Measurements from ENCODE around the gene AP1AR. TPM values are rescaled to one million over a fixed set of nuclear protein-coding genes. Genes with fewer than 3 reads are reported as not detected.

The AP1AR gene
- total and polyA plus RNA-seq, 2 of the 8 experiments (the other 6 are each of a cell fraction or from before 2014, with no cell fraction given), result 5.3 to 27.7 TPM

DNA sequence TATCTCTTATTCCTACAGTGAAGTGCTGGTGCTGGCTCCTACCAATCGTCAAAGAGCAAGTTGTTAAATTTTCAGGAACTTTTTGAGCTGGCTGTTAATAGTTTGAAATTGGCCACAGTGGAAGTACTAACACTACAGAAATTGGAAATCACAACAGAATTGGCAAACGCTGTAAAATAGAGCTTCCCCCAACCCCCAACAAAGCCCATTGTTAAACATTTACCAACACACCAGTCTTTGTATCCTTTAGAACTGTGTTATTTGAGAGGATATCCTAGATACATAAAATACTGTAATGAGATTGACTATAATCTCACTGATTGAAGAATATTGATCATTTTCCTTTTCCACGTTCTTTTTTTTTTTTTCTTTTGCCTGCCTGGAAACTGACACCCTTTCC lies 49.0 kb upstream of the AP1AR start:
- no peak overlapping the region for H2BK5ac ChIP-seq (ENCODE audit: low read depth, low read length)
- H3K4me3 ChIP-seq (ENCODE audit: extremely low read depth in 1 of 4, insufficient read depth in 2 of 4, low read depth in 3 of 4, low read length in 4 of 4), result no peak overlapping the region
- CTCF ChIA-PET (ENCODE audit: partially characterized antibody), result interaction anchor here (0.6 to 1.2 kb wide), 4 partner anchors 81 to 102 kb away, joined by 3 read pairs; no protein-coding TSS in a partner anchor

More for the DNA sequence above, 49.0 kb upstream of the AP1AR start:
- no peak overlapping the region for H3K9ac ChIP-seq (replicated peaks in 1 of 4; ENCODE audit: extremely low read depth in 1 of 4, low read depth in 3 of 4, low read length in 3 of 4)
- 0 out of 2 replicates have a peak overlapping the region, but pooled peaks have one; percentile 5 for H2AFZ ChIP-seq (ENCODE audit: low read length)
- no peak overlapping the region for H4K8ac ChIP-seq (ENCODE audit: extremely low read depth, insufficient read depth, low read length)
- H4K20me1 ChIP-seq (replicated peaks in 1 of 2; ENCODE audit: control insufficient read depth in 1 of 2, insufficient read depth in 2 of 2, low read length in 2 of 2), result no peaks in the 10 kb centered on the region
- H3K4me1 ChIP-seq (replicated peaks in 1 of 4; ENCODE audit: control insufficient read depth in 3 of 4, insufficient read depth in 4 of 4, low read length in 3 of 4), result no peaks in the 10 kb centered on the region; a peak in 1 of 7 replicates
- no peaks in the 10 kb centered on the region for H3K27me3 ChIP-seq (replicated peaks in 1 of 4; ENCODE audit: control insufficient read depth in 3 of 4, extremely low read depth in 1 of 4, insufficient read depth in 3 of 4, low read length in 3 of 4)
- no peaks in the 10 kb centered on the region for H3K79me1 ChIP-seq (ENCODE audit: low read depth, low read length)
- no peak overlapping the region for H3K23ac ChIP-seq (ENCODE audit: insufficient read length)
- H3K56ac ChIP-seq (replicated peaks; ENCODE audit: insufficient read length, low read depth, low read length), result no peak overlapping the region
- H2BK120ac ChIP-seq (replicated peaks; ENCODE audit: low read depth, low read length), result no peak overlapping the region
- no peak overlapping the region for H2BK12ac ChIP-seq (ENCODE audit: low read depth, low read length)
- no peak overlapping the region for H4K91ac ChIP-seq (replicated peaks; ENCODE audit: insufficient read length, low read length)
- TF ChIP-seq SAP30 (IDR thresholded peaks at IDR 0.05; ENCODE audit: insufficient read depth, insufficient replicate concordance, low read length) (no peak), SP4 (IDR thresholded peaks at IDR 0.05; ENCODE audit: low read length) (no peak), ZNF274 (IDR thresholded peaks at IDR 0.05; ENCODE audit: borderline replicate concordance, extremely low read depth, low read length) (no peak), CTBP2 (IDR thresholded peaks at IDR 0.05; ENCODE audit: borderline replicate concordance, insufficient read depth, insufficient read length, low read length) (no peak), CREB1 (IDR thresholded peaks at IDR 0.05) (no peak), JUND (IDR thresholded peaks at IDR 0.05; ENCODE audit: low read length) (no peak), SIN3A (conservative IDR thresholded peaks at IDR 0.05 in 1 of 2, IDR thresholded peaks at IDR 0.05 in 1 of 2; ENCODE audit: low read depth in 1 of 2, low read length in 2 of 2) (no peak), MAFK (IDR thresholded peaks at IDR 0.05; ENCODE audit: low read depth, low read length) (no peak), EP300 (IDR thresholded peaks at IDR 0.05; ENCODE audit: borderline replicate concordance in 1 of 2, low read depth in 2 of 2, low read length in 2 of 2) (no peak)
- no peak for DNase-seq (ENCODE audit: low read depth in 1 of 2, low spot score in 2 of 2)
- no peak overlapping the region for H3K4me2 ChIP-seq (ENCODE audit: insufficient read depth in 1 of 2, low read depth in 2 of 2, low read length in 2 of 2)
- H3K18ac ChIP-seq (ENCODE audit: extremely low read depth, low read length), result no peak overlapping the region
- no peak overlapping the region for H3K14ac ChIP-seq (ENCODE audit: insufficient read length)
- FAIRE-seq, result no peak
- no peaks in the 10 kb centered on the region for H3K36me3 ChIP-seq (ENCODE audit: control insufficient read depth in 2 of 4, insufficient read depth in 4 of 4, low read length in 3 of 4)
- no peak overlapping the region for H4K5ac ChIP-seq (ENCODE audit: insufficient read length, low read depth, low read length)
- POLR2A ChIA-PET (ENCODE audit: partially characterized antibody), result no interaction called here
- no peak overlapping the region for H2AK5ac ChIP-seq (ENCODE audit: low read depth, low read length)
- H3K4ac ChIP-seq (replicated peaks; ENCODE audit: insufficient read length, low read depth, low read length), result no peak overlapping the region
- H3K27ac ChIP-seq (ENCODE audit: low read depth, low read length), result no peak overlapping the region
- H3K79me2 ChIP-seq (ENCODE audit: control insufficient read depth in 1 of 2, insufficient read depth in 2 of 2, low read length in 2 of 2), result no peaks in the 10 kb centered on the region
- H3K9me3 ChIP-seq (ENCODE audit: insufficient read depth in 2 of 2, low read depth in 1 of 2, low read length in 1 of 2), result no peaks in the 10 kb centered on the region
- WGBS, 2 experiments (ENCODE audit: extremely low coverage in 1 of 2, insufficient coverage in 1 of 2, insufficient read length in 1 of 2, insufficient replicate concordance in 2 of 2, low coverage in 1 of 2, low lambda C conversion rate in 2 of 2, missing lambda C conversion rate in 1 of 2), result 67% methylated on average over 3 of the region's 3 CpGs; no CpG with 5 or more reads in 1 of the 2 experiments
- no peaks in the 10 kb centered on the region for H3K23me2 ChIP-seq (ENCODE audit: low read depth, low read length)
- no peak overlapping the region for H2BK15ac ChIP-seq (ENCODE audit: low read length)
- H2BK20ac ChIP-seq (ENCODE audit: low read length), result no peak overlapping the region
